Liver (tissue), 3 donors: ENCODE measurements around the gene TRA2B.

Source experiments
- EGR1 ChIP-seq, 2 donors: IDR thresholded peaks; 2 replicates each; pipeline ENCODE4 v1.6.1; 2016 to 2018; ENCODE audit warnings: antibody characterized with exemption in 2 of 2, low read depth in 2 of 2
- GABPA ChIP-seq, 2 donors: IDR thresholded peaks in 1 of 2; conservative IDR thresholded peaks in 1 of 2; 2 replicates each; pipeline ENCODE4 v1.6.1; 2016; ENCODE audit warnings: antibody characterized with exemption in 2 of 2, mild to moderate bottlenecking in 1 of 2, moderate library complexity in 1 of 2
- JUND ChIP-seq, 2 donors: IDR thresholded peaks; 2 replicates each; pipeline ENCODE4 v1.6.1; 2016; ENCODE audit warnings: antibody characterized with exemption in 2 of 2
- NR2F2 ChIP-seq: IDR thresholded peaks from 2 replicates; pipeline ENCODE4 v1.6.1; 2016; ENCODE audit warnings: antibody characterized with exemption
- TAF1 ChIP-seq: conservative IDR thresholded peaks from 2 replicates; pipeline ENCODE4 v1.6.1; 2016; ENCODE audit warnings: antibody characterized with exemption, mild to moderate bottlenecking
- TF ChIP-seq, protein P1 (sequence below): fragments of 150-350 bp; IDR thresholded peaks from 2 replicates; pipeline ENCODE4 v1.5.1; 2017; ENCODE audit warnings: improper control_type of control experiment, low read depth, low read length; ENCODE audit not compliant: missing input control
- TF ChIP-seq, protein P2 (sequence below): IDR thresholded peaks from 2 replicates; pipeline ENCODE4 v1.6.1; 2016; ENCODE audit warnings: antibody characterized with exemption
- TF ChIP-seq, protein P3 (sequence below): IDR thresholded peaks from 2 replicates; pipeline ENCODE4 v1.6.1; 2016; ENCODE audit warnings: antibody characterized with exemption, mild to moderate bottlenecking
- donor health status: healthy.
- donor health status: healthy.

DNA sequence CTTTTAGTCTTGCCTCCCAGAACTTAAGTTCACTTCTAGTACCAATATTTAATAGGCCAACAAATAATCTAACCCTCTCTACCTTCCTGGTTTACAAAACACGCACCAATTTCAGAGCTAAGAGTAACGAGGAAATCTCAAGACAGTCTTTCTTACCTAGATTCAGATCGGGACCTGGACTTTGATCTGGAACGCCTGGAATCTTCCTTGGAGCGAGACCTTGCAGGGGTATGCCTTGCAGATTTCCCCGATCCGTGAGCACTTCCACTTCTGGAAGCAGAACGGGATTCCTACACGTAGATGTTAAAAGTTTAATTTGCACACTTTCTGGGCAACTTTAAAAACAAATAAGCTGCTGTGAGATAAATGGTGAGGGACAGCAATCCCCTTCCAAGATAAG, 11.4 kb downstream of the TRA2B start:
- TF ChIP-seq EGR1 (IDR thresholded peaks at IDR 0.05; ENCODE audit: low read depth in 2 of 2) (no peak), NR2F2 (no peak), TAF1 (no peak), GABPA (IDR thresholded peaks at IDR 0.05 in 1 of 2, conservative IDR thresholded peaks at IDR 0.05 in 1 of 2) (no peak), JUND (IDR thresholded peaks at IDR 0.05) (no peak)
- TF ChIP-seq, protein P1, sequence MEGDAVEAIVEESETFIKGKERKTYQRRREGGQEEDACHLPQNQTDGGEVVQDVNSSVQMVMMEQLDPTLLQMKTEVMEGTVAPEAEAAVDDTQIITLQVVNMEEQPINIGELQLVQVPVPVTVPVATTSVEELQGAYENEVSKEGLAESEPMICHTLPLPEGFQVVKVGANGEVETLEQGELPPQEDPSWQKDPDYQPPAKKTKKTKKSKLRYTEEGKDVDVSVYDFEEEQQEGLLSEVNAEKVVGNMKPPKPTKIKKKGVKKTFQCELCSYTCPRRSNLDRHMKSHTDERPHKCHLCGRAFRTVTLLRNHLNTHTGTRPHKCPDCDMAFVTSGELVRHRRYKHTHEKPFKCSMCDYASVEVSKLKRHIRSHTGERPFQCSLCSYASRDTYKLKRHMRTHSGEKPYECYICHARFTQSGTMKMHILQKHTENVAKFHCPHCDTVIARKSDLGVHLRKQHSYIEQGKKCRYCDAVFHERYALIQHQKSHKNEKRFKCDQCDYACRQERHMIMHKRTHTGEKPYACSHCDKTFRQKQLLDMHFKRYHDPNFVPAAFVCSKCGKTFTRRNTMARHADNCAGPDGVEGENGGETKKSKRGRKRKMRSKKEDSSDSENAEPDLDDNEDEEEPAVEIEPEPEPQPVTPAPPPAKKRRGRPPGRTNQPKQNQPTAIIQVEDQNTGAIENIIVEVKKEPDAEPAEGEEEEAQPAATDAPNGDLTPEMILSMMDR, result no peak
- TF ChIP-seq, protein P2, sequence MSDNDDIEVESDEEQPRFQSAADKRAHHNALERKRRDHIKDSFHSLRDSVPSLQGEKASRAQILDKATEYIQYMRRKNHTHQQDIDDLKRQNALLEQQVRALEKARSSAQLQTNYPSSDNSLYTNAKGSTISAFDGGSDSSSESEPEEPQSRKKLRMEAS, result no peak
- TF ChIP-seq, protein P3, sequence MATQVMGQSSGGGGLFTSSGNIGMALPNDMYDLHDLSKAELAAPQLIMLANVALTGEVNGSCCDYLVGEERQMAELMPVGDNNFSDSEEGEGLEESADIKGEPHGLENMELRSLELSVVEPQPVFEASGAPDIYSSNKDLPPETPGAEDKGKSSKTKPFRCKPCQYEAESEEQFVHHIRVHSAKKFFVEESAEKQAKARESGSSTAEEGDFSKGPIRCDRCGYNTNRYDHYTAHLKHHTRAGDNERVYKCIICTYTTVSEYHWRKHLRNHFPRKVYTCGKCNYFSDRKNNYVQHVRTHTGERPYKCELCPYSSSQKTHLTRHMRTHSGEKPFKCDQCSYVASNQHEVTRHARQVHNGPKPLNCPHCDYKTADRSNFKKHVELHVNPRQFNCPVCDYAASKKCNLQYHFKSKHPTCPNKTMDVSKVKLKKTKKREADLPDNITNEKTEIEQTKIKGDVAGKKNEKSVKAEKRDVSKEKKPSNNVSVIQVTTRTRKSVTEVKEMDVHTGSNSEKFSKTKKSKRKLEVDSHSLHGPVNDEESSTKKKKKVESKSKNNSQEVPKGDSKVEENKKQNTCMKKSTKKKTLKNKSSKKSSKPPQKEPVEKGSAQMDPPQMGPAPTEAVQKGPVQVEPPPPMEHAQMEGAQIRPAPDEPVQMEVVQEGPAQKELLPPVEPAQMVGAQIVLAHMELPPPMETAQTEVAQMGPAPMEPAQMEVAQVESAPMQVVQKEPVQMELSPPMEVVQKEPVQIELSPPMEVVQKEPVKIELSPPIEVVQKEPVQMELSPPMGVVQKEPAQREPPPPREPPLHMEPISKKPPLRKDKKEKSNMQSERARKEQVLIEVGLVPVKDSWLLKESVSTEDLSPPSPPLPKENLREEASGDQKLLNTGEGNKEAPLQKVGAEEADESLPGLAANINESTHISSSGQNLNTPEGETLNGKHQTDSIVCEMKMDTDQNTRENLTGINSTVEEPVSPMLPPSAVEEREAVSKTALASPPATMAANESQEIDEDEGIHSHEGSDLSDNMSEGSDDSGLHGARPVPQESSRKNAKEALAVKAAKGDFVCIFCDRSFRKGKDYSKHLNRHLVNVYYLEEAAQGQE, result no peak
